ENCODE data around the gene GBP3. TPM values are rescaled to one million over a fixed set of nuclear protein-coding genes. Genes with fewer than 3 reads are reported as not detected.

Gene GBP3
- total and polyA plus RNA-seq, 2 of the 8 experiments (the other 6 are each of a cell fraction or from before 2014, with no cell fraction given) = not detected

DNA sequence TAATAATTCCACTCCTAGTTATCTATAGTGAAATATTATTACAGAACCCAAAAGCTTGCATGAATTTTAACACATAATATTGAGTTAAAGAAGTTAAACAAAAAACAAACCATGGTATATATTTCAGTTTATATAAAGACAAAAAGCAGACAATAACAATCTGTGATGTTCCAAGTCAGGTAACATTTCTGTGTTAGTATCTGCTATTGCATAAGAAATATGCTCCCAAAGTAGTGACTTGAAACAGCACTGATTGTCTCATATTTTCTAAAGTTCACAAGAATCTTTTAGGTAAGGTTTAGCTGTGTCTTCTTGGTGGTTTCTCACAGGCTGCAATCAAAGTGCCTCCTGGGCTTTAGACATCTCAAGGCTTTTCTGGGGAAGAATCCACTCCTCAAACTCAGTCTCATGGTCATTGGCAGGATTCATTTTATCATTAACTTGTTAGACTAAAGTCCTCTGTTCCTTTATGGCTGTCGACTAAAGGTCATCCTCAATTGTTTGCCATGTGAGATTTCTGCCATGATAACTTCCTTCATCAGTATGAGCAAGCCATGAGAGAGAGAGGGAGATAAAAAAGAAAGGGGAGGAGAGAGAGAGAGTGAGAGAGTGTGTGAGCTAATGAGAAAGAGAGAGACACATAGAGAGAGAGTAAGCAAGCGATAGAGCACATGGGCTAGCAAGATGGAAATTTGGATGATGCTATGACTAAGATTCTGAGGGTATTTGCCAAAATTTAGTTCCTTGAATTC is 22.5 kb upstream of the GBP3 start:
- WGBS, 2 experiments (ENCODE audit: extremely low coverage in 1 of 2, insufficient coverage in 1 of 2, insufficient read length in 1 of 2, insufficient replicate concordance in 2 of 2, low coverage in 1 of 2, low lambda C conversion rate in 2 of 2, missing lambda C conversion rate in 1 of 2) = 76% methylated on average over 2 of the region's 2 CpGs; no CpG with 5 or more reads in 1 of the 2 experiments
- H3K79me2 ChIP-seq (ENCODE audit: control insufficient read depth in 1 of 2, insufficient read depth in 2 of 2, low read length in 2 of 2) = no peaks in the 10 kb centered on the region
- ChIA-PET POLR2A (ENCODE audit: partially characterized antibody) (no interaction called here), CTCF (ENCODE audit: partially characterized antibody) (no interaction called here)
- no peak for FAIRE-seq
- no peak overlapping the region for H2BK20ac ChIP-seq (ENCODE audit: low read length)
- H3K4me2 ChIP-seq (ENCODE audit: insufficient read depth in 1 of 2, low read depth in 2 of 2, low read length in 2 of 2) = no peak overlapping the region
- no peak overlapping the region for H3K18ac ChIP-seq (ENCODE audit: extremely low read depth, low read length)
- H3K9ac ChIP-seq (replicated peaks in 1 of 4; ENCODE audit: extremely low read depth in 1 of 4, low read depth in 3 of 4, low read length in 3 of 4) = no peak overlapping the region
- H3K4me3 ChIP-seq (ENCODE audit: extremely low read depth in 1 of 4, insufficient read depth in 2 of 4, low read depth in 3 of 4, low read length in 4 of 4) = no peak overlapping the region
- H3K79me1 ChIP-seq (ENCODE audit: low read depth, low read length) = no peaks in the 10 kb centered on the region
- H2BK120ac ChIP-seq (replicated peaks; ENCODE audit: low read depth, low read length) = no peak overlapping the region
- H3K23me2 ChIP-seq (ENCODE audit: low read depth, low read length) = no peaks in the 10 kb centered on the region
- no peaks in the 10 kb centered on the region for H3K27me3 ChIP-seq (replicated peaks in 1 of 4; ENCODE audit: control insufficient read depth in 3 of 4, extremely low read depth in 1 of 4, insufficient read depth in 3 of 4, low read length in 3 of 4)
- H4K20me1 ChIP-seq (replicated peaks in 1 of 2; ENCODE audit: control insufficient read depth in 1 of 2, insufficient read depth in 2 of 2, low read length in 2 of 2) = no peaks in the 10 kb centered on the region
- no peak overlapping the region for H3K27ac ChIP-seq (ENCODE audit: low read depth, low read length)
- no peak overlapping the region for H4K91ac ChIP-seq (replicated peaks; ENCODE audit: insufficient read length, low read length)
- H3K4ac ChIP-seq (replicated peaks; ENCODE audit: insufficient read length, low read depth, low read length) = no peak overlapping the region
- no peak overlapping the region for H4K5ac ChIP-seq (ENCODE audit: insufficient read length, low read depth, low read length)
- H2AK5ac ChIP-seq (ENCODE audit: low read depth, low read length) = no peak overlapping the region
- H2BK5ac ChIP-seq (ENCODE audit: low read depth, low read length) = no peak overlapping the region
- DNase-seq (ENCODE audit: low read depth in 1 of 2, low spot score in 2 of 2) = no peak
- H3K9me3 ChIP-seq (ENCODE audit: insufficient read depth in 2 of 2, low read depth in 1 of 2, low read length in 1 of 2) = peaks cover 8 to 14% of the 10 kb centered on the region in 2 experiments; a peak in 3 of 4 replicates
- H3K56ac ChIP-seq (replicated peaks; ENCODE audit: insufficient read length, low read depth, low read length) = no peak overlapping the region
- H3K4me1 ChIP-seq (replicated peaks in 1 of 4; ENCODE audit: control insufficient read depth in 3 of 4, insufficient read depth in 4 of 4, low read length in 3 of 4) = no peaks in the 10 kb centered on the region
- H2BK12ac ChIP-seq (ENCODE audit: low read depth, low read length) = no peak overlapping the region
- H4K8ac ChIP-seq (ENCODE audit: extremely low read depth, insufficient read depth, low read length) = no peak overlapping the region
- no peak overlapping the region for H2AFZ ChIP-seq (ENCODE audit: low read length)
- no peak overlapping the region for H2BK15ac ChIP-seq (ENCODE audit: low read length)
- no peak overlapping the region for H3K23ac ChIP-seq (ENCODE audit: insufficient read length)
- H3K36me3 ChIP-seq (ENCODE audit: control insufficient read depth in 2 of 4, insufficient read depth in 4 of 4, low read length in 3 of 4) = no peaks in the 10 kb centered on the region
- H3K14ac ChIP-seq (ENCODE audit: insufficient read length) = no peak overlapping the region
- no peak for TF ChIP-seq GTF2F1 (IDR thresholded peaks at IDR 0.05; ENCODE audit: borderline replicate concordance, low read depth, low read length)
- TF ChIP-seq, protein P1, sequence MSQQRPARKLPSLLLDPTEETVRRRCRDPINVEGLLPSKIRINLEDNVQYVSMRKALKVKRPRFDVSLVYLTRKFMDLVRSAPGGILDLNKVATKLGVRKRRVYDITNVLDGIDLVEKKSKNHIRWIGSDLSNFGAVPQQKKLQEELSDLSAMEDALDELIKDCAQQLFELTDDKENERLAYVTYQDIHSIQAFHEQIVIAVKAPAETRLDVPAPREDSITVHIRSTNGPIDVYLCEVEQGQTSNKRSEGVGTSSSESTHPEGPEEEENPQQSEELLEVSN (IDR thresholded peaks at IDR 0.05) = no peak
- TF ChIP-seq, protein P2, sequence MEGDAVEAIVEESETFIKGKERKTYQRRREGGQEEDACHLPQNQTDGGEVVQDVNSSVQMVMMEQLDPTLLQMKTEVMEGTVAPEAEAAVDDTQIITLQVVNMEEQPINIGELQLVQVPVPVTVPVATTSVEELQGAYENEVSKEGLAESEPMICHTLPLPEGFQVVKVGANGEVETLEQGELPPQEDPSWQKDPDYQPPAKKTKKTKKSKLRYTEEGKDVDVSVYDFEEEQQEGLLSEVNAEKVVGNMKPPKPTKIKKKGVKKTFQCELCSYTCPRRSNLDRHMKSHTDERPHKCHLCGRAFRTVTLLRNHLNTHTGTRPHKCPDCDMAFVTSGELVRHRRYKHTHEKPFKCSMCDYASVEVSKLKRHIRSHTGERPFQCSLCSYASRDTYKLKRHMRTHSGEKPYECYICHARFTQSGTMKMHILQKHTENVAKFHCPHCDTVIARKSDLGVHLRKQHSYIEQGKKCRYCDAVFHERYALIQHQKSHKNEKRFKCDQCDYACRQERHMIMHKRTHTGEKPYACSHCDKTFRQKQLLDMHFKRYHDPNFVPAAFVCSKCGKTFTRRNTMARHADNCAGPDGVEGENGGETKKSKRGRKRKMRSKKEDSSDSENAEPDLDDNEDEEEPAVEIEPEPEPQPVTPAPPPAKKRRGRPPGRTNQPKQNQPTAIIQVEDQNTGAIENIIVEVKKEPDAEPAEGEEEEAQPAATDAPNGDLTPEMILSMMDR (IDR thresholded peaks at IDR 0.05; ENCODE audit: control extremely low read depth in 1 of 3, insufficient read depth in 1 of 3, low read depth in 1 of 3, low read length in 3 of 3) = no peak
- TF ChIP-seq KDM1A (IDR thresholded peaks at IDR 0.05; ENCODE audit: borderline replicate concordance, low read length) = no peak
- no peak for TF ChIP-seq EGR1 (IDR thresholded peaks at IDR 0.05; ENCODE audit: borderline replicate concordance, low read depth, low read length)
- no peak for TF ChIP-seq CTBP2 (IDR thresholded peaks at IDR 0.05; ENCODE audit: borderline replicate concordance, insufficient read depth, insufficient read length, low read length)
- TF ChIP-seq POLR2AphosphoS5 (IDR thresholded peaks at IDR 0.05; ENCODE audit: low read depth, low read length) = no peak
- TF ChIP-seq BRCA1 (IDR thresholded peaks at IDR 0.05; ENCODE audit: low read depth, low read length) = no peak
- no peak for TF ChIP-seq POU5F1 (IDR thresholded peaks at IDR 0.05; ENCODE audit: low read depth, low read length)
